HG02623 (cell line): ENCODE data around the gene KIF25.

Source experiments
- ATAC-seq: cut with Tn5 transposase; IDR thresholded peaks from one replicate; pipeline ENCODE4 v1.9.1; 2021; ENCODE audit warnings: moderate library complexity; ENCODE audit not compliant: unreplicated experiment

Gene KIF25

GRCh38 chr6:168082860-168083513, 85.5 kb downstream of the KIF25 start:
- ATAC-seq = no peak

GRCh38 chr6:168083514-168083885, 86.0 kb downstream of the KIF25 start:
- ATAC-seq = no peak

- no peak for ATAC-seq
Measured at GRCh38 chr6:168084465-168085160, 87.1 kb downstream of the KIF25 start.

- ATAC-seq = no peak
Measured at GRCh38 chr6:168086066-168086465, 88.6 kb downstream of the KIF25 start.

GRCh38 chr6:168086616-168087015, 89.1 kb downstream of the KIF25 start:
- no peak for ATAC-seq

GRCh38 chr6:168087436-168088160, 90.1 kb downstream of the KIF25 start:
- no peak for ATAC-seq

GRCh38 chr6:168088161-168089053, 90.9 kb downstream of the KIF25 start:
- ATAC-seq = no peak

- no peak for ATAC-seq
Measured at GRCh38 chr6:168089186-168090063, 92.0 kb downstream of the KIF25 start.

- no peak for ATAC-seq
Measured at GRCh38 chr6:168090064-168090690, 92.7 kb downstream of the KIF25 start.

GRCh38 chr6:168090706-168091105, 93.2 kb downstream of the KIF25 start:
- ATAC-seq = no peak

- ATAC-seq = no peak
Measured at GRCh38 chr6:168091381-168092264, 94.2 kb downstream of the KIF25 start.

- no peak for ATAC-seq
Measured at GRCh38 chr6:168092541-168092940, 95.1 kb downstream of the KIF25 start.

- ATAC-seq = no peak
Measured at GRCh38 chr6:168093071-168093505, 95.6 kb downstream of the KIF25 start.

GRCh38 chr6:168093634-168094033, 96.2 kb downstream of the KIF25 start:
- ATAC-seq = no peak
